HepG2 (cell line): Measurements from ENCODE around the gene PWWP2A. TPM values are rescaled to one million over a fixed set of nuclear protein-coding genes. Genes with fewer than 3 reads are reported as not detected.

Experiments used
- ELF3 ChIP-seq: IDR thresholded peaks from 2 replicates; pipeline ENCODE4 v1.6.1; 2016; ENCODE audit warnings: missing genetic modification reagents, missing compliant biosample characterization
- ERF ChIP-seq: IDR thresholded peaks from 2 replicates; pipeline ENCODE4 v1.6.1; 2018; ENCODE audit warnings: missing biosample characterization, missing genetic modification reagents
- ETV5 ChIP-seq: IDR thresholded peaks from 2 replicates; pipeline ENCODE4 v1.6.1; 2018; ENCODE audit warnings: missing biosample characterization, missing genetic modification reagents, inconsistent platforms, borderline replicate concordance
- FOXA3 ChIP-seq: IDR thresholded peaks from 2 replicates; pipeline ENCODE4 v1.6.1; 2016; ENCODE audit warnings: missing genetic modification reagents, missing compliant biosample characterization
- HOXA7 ChIP-seq: sonication (generic); formaldehyde crosslinking; IDR thresholded peaks from 2 replicates; pipeline ENCODE4 v1.8.1; 2022; ENCODE audit warnings: mild to moderate bottlenecking, missing genetic modification reagents, moderate library complexity
- KLF15 ChIP-seq: sonication (generic); formaldehyde crosslinking; IDR thresholded peaks from 2 replicates; pipeline ENCODE4 v1.8.1; 2023; ENCODE audit warnings: borderline replicate concordance, mild to moderate bottlenecking, inconsistent platforms, missing genetic modification reagents, mixed read lengths
- POLR2AphosphoS2 ChIP-seq: IDR thresholded peaks from 2 replicates; pipeline ENCODE4 v1.6.1; 2011; ENCODE audit warnings: low read depth, low read length, improper control_type of control experiment
- RXRA ChIP-seq: sonication (generic); formaldehyde crosslinking; IDR thresholded peaks from 2 replicates; pipeline ENCODE4 v1.5.1; 2020; ENCODE audit warnings: missing genetic modification reagents
- SRF ChIP-seq: IDR thresholded peaks from 2 replicates; pipeline ENCODE4 v1.6.1; 2011; ENCODE audit warnings: mild to moderate bottlenecking, low read depth, low read length, moderate library complexity
- TBX3 ChIP-seq: fragments of 450-650 bp; IDR thresholded peaks from 2 replicates; pipeline ENCODE4 v1.6.1; 2017; ENCODE audit warnings: antibody characterized with exemption, mild to moderate bottlenecking, inconsistent platforms, borderline replicate concordance
- ZFP41 ChIP-seq: sonication (generic); formaldehyde crosslinking; IDR thresholded peaks from 2 replicates; pipeline ENCODE4 v1.4.0; 2020; ENCODE audit warnings: mild to moderate bottlenecking, missing genetic modification reagents, borderline replicate concordance
- ZFYVE20 ChIP-seq: sonication (generic); formaldehyde crosslinking; IDR thresholded peaks from 2 replicates; pipeline ENCODE4 v1.8.0; 2023; ENCODE audit warnings: low read depth, mild to moderate bottlenecking, moderate library complexity, missing genetic modification reagents, borderline replicate concordance
- ZNF33B ChIP-seq: sonication (generic); formaldehyde crosslinking; IDR thresholded peaks from 2 replicates; pipeline ENCODE4 v1.5.1; 2020; ENCODE audit warnings: mild to moderate bottlenecking, missing genetic modification reagents
- ZNF501 ChIP-seq: sonication (generic); formaldehyde crosslinking; IDR thresholded peaks from 2 replicates; pipeline ENCODE4 v1.5.1; 2020; ENCODE audit warnings: mild to moderate bottlenecking, moderate library complexity, missing genetic modification reagents
- ZNF549 ChIP-seq: sonication (generic); formaldehyde crosslinking; IDR thresholded peaks from 2 replicates; pipeline ENCODE4 v1.5.0; 2020; ENCODE audit warnings: missing genetic modification reagents
- ZNF552 ChIP-seq: sonication (generic); formaldehyde crosslinking; IDR thresholded peaks from 2 replicates; pipeline ENCODE4 v1.9.0; 2022; ENCODE audit warnings: missing genetic modification reagents, mild to moderate bottlenecking, borderline replicate concordance
- ZNF782 ChIP-seq: sonication (generic); formaldehyde crosslinking; IDR thresholded peaks from 2 replicates; pipeline ENCODE4 v1.4.0; 2020; ENCODE audit warnings: missing genetic modification reagents, mild to moderate bottlenecking, borderline replicate concordance
- polyA plus RNA-seq, 8 experiments: library from polyadenylated mRNA; depleted of rRNA in 3 of 8; stranded (reverse) in 7 of 8; unstranded in 1 of 8; fragments of >200 nt; fragmentation: Illumina TruSeq in 4 of 8; extraction: Trizol in 4 of 8; gene quantifications; 2 replicates each; pipeline versions ENCODE4 v1.2.1 to v1.2.3, GENCODE V29; 2011 to 2016; ENCODE audit warnings: low read depth in 4 of 8, missing spikeins in 1 of 8, mixed read lengths in 1 of 8; ENCODE audit not compliant: insufficient read depth in 1 of 8
- total RNA-seq, 5 experiments: library from RNA; depleted of rRNA; stranded (reverse); fragments of >200 nt; fragmentation: Illumina TruSeq; extraction: Trizol; gene quantifications; 2 replicates each; pipeline ENCODE4 v1.2.3, GENCODE V29; 2016; ENCODE audit warnings: low read depth in 1 of 5
- TF ChIP-seq, protein P1 (sequence below): sonication (generic); formaldehyde crosslinking; IDR thresholded peaks from 2 replicates; pipeline ENCODE4 v1.4.0; 2020; ENCODE audit warnings: missing genetic modification reagents, mild to moderate bottlenecking, borderline replicate concordance
- TF ChIP-seq, protein P2 (sequence below): sonication (generic); formaldehyde crosslinking; IDR thresholded peaks from 2 replicates; pipeline ENCODE4 v1.4.0; 2020; ENCODE audit warnings: missing genetic modification reagents
- TF ChIP-seq, protein P3 (sequence below), 2 experiments: sonication (generic) in 1 of 2; formaldehyde crosslinking in 1 of 2; IDR thresholded peaks; 2 replicates each; pipeline versions ENCODE4 v1.4.0 to v1.6.1; 2018 to 2020; ENCODE audit warnings: missing genetic modification reagents in 2 of 2, borderline replicate concordance in 1 of 2, low read depth in 1 of 2, mild to moderate bottlenecking in 1 of 2, missing biosample characterization in 1 of 2
- TF ChIP-seq, protein P4 (sequence below): sonication (generic); formaldehyde crosslinking; IDR thresholded peaks from 2 replicates; pipeline ENCODE4 v1.5.0; 2020; ENCODE audit warnings: mild to moderate bottlenecking, missing genetic modification reagents, moderate library complexity
- TF ChIP-seq, protein P5 (sequence below): IDR thresholded peaks from 2 replicates; pipeline ENCODE4 v1.6.1; 2016; ENCODE audit warnings: control low read depth

Gene PWWP2A
- total and polyA plus RNA-seq, 2 of the 13 experiments (the other 11 are each of a cell fraction or from before 2014, with no cell fraction given), result 7.3 to 16.9 TPM

DNA sequence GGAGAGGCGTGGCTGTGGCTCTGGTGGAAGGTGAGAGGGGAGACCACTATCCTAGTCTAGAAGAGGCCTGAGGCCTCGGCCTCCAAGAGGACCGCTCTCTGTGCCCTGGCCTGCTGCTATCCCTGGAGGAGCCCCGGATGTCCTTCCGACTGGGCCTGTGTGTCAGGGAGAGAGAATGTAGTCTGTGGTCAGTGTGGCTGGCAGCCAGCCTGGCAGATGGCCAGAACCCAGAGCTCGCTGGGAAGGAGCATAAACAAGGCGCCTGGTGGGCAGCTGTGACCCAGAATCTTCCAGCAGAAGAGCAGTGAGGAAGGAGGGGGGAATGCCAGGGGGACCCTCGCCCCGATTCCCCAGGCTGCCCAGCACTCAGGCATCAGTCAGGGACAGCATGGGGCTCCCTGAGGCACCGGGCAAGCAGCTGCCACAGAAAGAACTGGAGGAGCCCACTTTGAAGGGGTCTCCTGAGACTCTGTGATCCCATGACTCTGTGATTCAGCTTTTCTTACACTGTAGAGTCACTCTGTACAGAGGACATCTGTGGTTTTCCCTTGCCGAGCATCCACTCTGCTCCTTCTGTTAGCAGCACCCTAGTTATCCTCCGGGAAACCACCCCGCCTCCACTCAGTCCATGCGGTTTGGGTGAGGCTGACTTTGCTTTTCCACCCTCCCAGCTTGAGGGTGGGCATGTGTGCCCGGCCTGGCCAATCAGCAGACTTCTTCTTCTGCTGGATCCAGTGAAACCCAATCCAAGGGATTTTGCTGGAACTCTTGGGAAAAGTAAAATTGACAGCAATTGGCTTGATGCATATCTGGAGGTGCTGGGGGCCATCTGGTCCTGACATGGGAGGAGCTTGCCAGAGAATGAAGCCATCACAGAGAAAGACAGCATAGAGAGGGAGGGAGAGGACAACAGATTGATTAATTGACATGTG is 46.2 kb upstream of the PWWP2A start (continued):
- TF ChIP-seq, protein P1, sequence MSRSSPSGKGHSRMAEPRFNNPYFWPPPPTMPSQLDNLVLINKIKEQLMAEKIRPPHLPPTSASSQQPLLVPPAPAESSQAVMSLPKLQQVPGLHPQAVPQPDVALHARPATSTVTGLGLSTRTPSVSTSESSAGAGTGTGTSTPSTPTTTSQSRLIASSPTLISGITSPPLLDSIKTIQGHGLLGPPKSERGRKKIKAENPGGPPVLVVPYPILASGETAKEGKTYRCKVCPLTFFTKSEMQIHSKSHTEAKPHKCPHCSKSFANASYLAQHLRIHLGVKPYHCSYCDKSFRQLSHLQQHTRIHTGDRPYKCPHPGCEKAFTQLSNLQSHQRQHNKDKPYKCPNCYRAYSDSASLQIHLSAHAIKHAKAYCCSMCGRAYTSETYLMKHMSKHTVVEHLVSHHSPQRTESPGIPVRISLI (CRISPR knock-in tag), result no peak
- no peak for TF ChIP-seq ZNF552
- no peak for TF ChIP-seq KLF15 (CRISPR knock-in tag)
- TF ChIP-seq, protein P2, sequence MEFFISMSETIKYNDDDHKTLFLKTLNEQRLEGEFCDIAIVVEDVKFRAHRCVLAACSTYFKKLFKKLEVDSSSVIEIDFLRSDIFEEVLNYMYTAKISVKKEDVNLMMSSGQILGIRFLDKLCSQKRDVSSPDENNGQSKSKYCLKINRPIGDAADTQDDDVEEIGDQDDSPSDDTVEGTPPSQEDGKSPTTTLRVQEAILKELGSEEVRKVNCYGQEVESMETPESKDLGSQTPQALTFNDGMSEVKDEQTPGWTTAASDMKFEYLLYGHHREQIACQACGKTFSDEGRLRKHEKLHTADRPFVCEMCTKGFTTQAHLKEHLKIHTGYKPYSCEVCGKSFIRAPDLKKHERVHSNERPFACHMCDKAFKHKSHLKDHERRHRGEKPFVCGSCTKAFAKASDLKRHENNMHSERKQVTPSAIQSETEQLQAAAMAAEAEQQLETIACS, result no peak
- TF ChIP-seq, protein P3, sequence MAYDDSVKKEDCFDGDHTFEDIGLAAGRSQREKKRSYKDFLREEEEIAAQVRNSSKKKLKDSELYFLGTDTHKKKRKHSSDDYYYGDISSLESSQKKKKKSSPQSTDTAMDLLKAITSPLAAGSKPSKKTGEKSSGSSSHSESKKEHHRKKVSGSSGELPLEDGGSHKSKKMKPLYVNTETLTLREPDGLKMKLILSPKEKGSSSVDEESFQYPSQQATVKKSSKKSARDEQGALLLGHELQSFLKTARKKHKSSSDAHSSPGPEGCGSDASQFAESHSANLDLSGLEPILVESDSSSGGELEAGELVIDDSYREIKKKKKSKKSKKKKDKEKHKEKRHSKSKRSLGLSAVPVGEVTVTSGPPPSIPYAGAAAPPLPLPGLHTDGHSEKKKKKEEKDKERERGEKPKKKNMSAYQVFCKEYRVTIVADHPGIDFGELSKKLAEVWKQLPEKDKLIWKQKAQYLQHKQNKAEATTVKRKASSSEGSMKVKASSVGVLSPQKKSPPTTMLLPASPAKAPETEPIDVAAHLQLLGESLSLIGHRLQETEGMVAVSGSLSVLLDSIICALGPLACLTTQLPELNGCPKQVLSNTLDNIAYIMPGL (CRISPR knock-in tag; IDR thresholded peaks at IDR 0.05; ENCODE audit: borderline replicate concordance in 1 of 2, low read depth in 1 of 2), result 0 out of 4 replicates have a peak, but pooled peaks of 1 of the 2 experiments have one; percentile 36
- no peak for TF ChIP-seq ZNF782 (CRISPR knock-in tag)
- TF ChIP-seq ZFP41, result no peak
- no peak for TF ChIP-seq ZFYVE20 (CRISPR knock-in tag)
- no peak for TF ChIP-seq HOXA7 (CRISPR knock-in tag)
- TF ChIP-seq, protein P4, sequence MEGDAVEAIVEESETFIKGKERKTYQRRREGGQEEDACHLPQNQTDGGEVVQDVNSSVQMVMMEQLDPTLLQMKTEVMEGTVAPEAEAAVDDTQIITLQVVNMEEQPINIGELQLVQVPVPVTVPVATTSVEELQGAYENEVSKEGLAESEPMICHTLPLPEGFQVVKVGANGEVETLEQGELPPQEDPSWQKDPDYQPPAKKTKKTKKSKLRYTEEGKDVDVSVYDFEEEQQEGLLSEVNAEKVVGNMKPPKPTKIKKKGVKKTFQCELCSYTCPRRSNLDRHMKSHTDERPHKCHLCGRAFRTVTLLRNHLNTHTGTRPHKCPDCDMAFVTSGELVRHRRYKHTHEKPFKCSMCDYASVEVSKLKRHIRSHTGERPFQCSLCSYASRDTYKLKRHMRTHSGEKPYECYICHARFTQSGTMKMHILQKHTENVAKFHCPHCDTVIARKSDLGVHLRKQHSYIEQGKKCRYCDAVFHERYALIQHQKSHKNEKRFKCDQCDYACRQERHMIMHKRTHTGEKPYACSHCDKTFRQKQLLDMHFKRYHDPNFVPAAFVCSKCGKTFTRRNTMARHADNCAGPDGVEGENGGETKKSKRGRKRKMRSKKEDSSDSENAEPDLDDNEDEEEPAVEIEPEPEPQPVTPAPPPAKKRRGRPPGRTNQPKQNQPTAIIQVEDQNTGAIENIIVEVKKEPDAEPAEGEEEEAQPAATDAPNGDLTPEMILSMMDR, result no peak
- TF ChIP-seq, protein P5, sequence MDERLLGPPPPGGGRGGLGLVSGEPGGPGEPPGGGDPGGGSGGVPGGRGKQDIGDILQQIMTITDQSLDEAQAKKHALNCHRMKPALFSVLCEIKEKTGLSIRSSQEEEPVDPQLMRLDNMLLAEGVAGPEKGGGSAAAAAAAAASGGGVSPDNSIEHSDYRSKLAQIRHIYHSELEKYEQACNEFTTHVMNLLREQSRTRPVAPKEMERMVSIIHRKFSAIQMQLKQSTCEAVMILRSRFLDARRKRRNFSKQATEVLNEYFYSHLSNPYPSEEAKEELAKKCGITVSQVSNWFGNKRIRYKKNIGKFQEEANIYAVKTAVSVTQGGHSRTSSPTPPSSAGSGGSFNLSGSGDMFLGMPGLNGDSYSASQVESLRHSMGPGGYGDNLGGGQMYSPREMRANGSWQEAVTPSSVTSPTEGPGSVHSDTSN, result no peak
- TF ChIP-seq ZNF549, result no peak
- no peak for TF ChIP-seq ELF3 (CRISPR knock-in tag)
- TF ChIP-seq RXRA, result no peak; the same call in 1 of the 2 replicates
- TF ChIP-seq SRF, result no peak
- TF ChIP-seq TBX3, result no peak
- no peak for TF ChIP-seq ZNF501 (CRISPR knock-in tag)
- no peak for TF ChIP-seq ZNF33B (CRISPR knock-in tag)
- no peak; the same call in 1 of the 2 replicates for TF ChIP-seq FOXA3 (CRISPR knock-in tag)
- TF ChIP-seq ERF, result 0 out of 2 replicates have a peak, but pooled peaks have one; percentile 20
- no peak for TF ChIP-seq POLR2AphosphoS2
- TF ChIP-seq ETV5 (CRISPR knock-in tag), result peak; percentile 74; the same call in 1 of the 2 replicates
